Ascending aorta (tissue), 2 donors: Measurements from ENCODE around the gene UGT3A2. TPM values are rescaled to one million over a fixed set of nuclear protein-coding genes. Genes with fewer than 3 reads are reported as not detected.

Source experiments
- DNase-seq, 2 donors: peaks; one replicate each; pipeline ENCODE4 v3.0.0-alpha.2; 2019; ENCODE audit warnings: low spot score in 2 of 2
- H3K27ac ChIP-seq, 2 donors: fragments of 200-600 bp; sonication (generic); one replicate each; pipeline ENCODE4 v1.5.1; 2016 to 2017; ENCODE audit warnings: mild to moderate bottlenecking in 1 of 2
- H3K27me3 ChIP-seq: fragments of 200-600 bp; sonication (generic); one replicate; pipeline ENCODE4 v1.5.1; 2017
- H3K36me3 ChIP-seq, 2 donors: fragments of 200-600 bp; sonication (generic); one replicate each; pipeline ENCODE4 v1.5.1; 2016
- H3K4me1 ChIP-seq, 2 donors: fragments of 200-600 bp; sonication (generic); one replicate each; pipeline ENCODE4 v1.5.1; 2016 to 2017; ENCODE audit warnings: mild to moderate bottlenecking in 1 of 2
- H3K4me3 ChIP-seq, 2 donors: fragments of 200-600 bp; sonication (generic); one replicate each; pipeline ENCODE4 v1.5.1; 2016 to 2017; ENCODE audit warnings: mild to moderate bottlenecking in 1 of 2
- H3K9me3 ChIP-seq, 2 donors: fragments of 200-600 bp; sonication (generic); one replicate each; pipeline ENCODE4 v1.5.1; 2016
- CTCF ChIP-seq, 3 experiments: fragments of 200-600 bp in 2 of 3; fragments of 450-650 bp in 1 of 3; sonication (generic) in 2 of 3; IDR thresholded peaks; one replicate each; pipeline ENCODE4 v1.5.1; 2016 to 2019; ENCODE audit warnings: antibody characterized with exemption in 3 of 3, mild to moderate bottlenecking in 1 of 3, moderate library complexity in 1 of 3
- intact Hi-C: fragments of 100-400 bp; cut with DNase I; formaldehyde crosslinking; loops from one replicate; pipeline ENCODE4 v1.15.1; 2023
- total RNA-seq: library from RNA; depleted of rRNA; stranded (reverse); fragments of >200 nt; gene quantifications from one replicate; pipeline ENCODE4 v1.1.0, GENCODE V29; 2016

The UGT3A2 gene
- total RNA-seq, 1 donor from 2014 or later, result not detected

GRCh38 chr5:36058776-36059175 is 7.9 kb downstream of the UGT3A2 start:
- H3K27me3 ChIP-seq, result no peaks in the 10 kb centered on the region
- DNase-seq, result no peak
- H3K36me3 ChIP-seq, result no peaks in the 10 kb centered on the region
- intact Hi-C loops, result no loop called here
- H3K9me3 ChIP-seq, result no peaks in the 10 kb centered on the region
- no peak overlapping the region for H3K27ac ChIP-seq
- no peaks in the 10 kb centered on the region for H3K4me1 ChIP-seq
- no peak for TF ChIP-seq CTCF (IDR thresholded peaks at IDR 0.05)
- H3K4me3 ChIP-seq, result no peak overlapping the region

GRCh38 chr5:36057386-36057785 is 9.3 kb downstream of the UGT3A2 start:
- no peak for DNase-seq
- no peak for TF ChIP-seq CTCF (IDR thresholded peaks at IDR 0.05)
- Histone ChIP-seq H3K4me1 (no peaks in the 10 kb centered on the region), H3K4me3 (no peak overlapping the region), H3K9me3 (no peaks in the 10 kb centered on the region), H3K27me3 (no peaks in the 10 kb centered on the region), H3K27ac (no peak overlapping the region), H3K36me3 (no peaks in the 10 kb centered on the region)
- intact Hi-C loops, result no loop called here

GRCh38 chr5:36056422-36056821 is 10.3 kb downstream of the UGT3A2 start:
- no peak for DNase-seq
- Histone ChIP-seq H3K27ac (no peak overlapping the region), H3K9me3 (no peaks in the 10 kb centered on the region), H3K36me3 (no peaks in the 10 kb centered on the region), H3K4me3 (no peak overlapping the region), H3K27me3 (no peaks in the 10 kb centered on the region), H3K4me1 (no peaks in the 10 kb centered on the region)
- TF ChIP-seq CTCF (IDR thresholded peaks at IDR 0.05), result no peak
- intact Hi-C loops, result no loop called here

GRCh38 chr5:36055984-36056383 is 10.7 kb downstream of the UGT3A2 start:
- H3K36me3 ChIP-seq, result no peaks in the 10 kb centered on the region
- no peaks in the 10 kb centered on the region for H3K27me3 ChIP-seq
- TF ChIP-seq CTCF (IDR thresholded peaks at IDR 0.05), result no peak
- no peaks in the 10 kb centered on the region for H3K9me3 ChIP-seq
- no peak for DNase-seq
- no peaks in the 10 kb centered on the region for H3K4me1 ChIP-seq
- intact Hi-C loops, result no loop called here
- H3K4me3 ChIP-seq, result no peak overlapping the region
- H3K27ac ChIP-seq, result no peak overlapping the region

GRCh38 chr5:36054647-36055046 is 12.0 kb downstream of the UGT3A2 start:
- H3K27ac ChIP-seq, result no peak overlapping the region
- H3K4me3 ChIP-seq, result no peak overlapping the region
- TF ChIP-seq CTCF (IDR thresholded peaks at IDR 0.05), result no peak
- no peaks in the 10 kb centered on the region for H3K4me1 ChIP-seq
- no peaks in the 10 kb centered on the region for H3K36me3 ChIP-seq
- intact Hi-C loops, result no loop called here
- DNase-seq, result no peak
- H3K27me3 ChIP-seq, result no peaks in the 10 kb centered on the region
- H3K9me3 ChIP-seq, result no peaks in the 10 kb centered on the region

GRCh38 chr5:36052538-36052937 is 14.1 kb downstream of the UGT3A2 start:
- Histone ChIP-seq H3K9me3 (no peaks in the 10 kb centered on the region), H3K4me1 (no peaks in the 10 kb centered on the region), H3K4me3 (no peak overlapping the region), H3K36me3 (no peaks in the 10 kb centered on the region), H3K27ac (no peak overlapping the region), H3K27me3 (no peaks in the 10 kb centered on the region)
- intact Hi-C loops, result no loop called here
- no peak for TF ChIP-seq CTCF (IDR thresholded peaks at IDR 0.05)
- DNase-seq, result no peak
